ENCODE measurements around the gene TSACC. TPM values are rescaled to one million over a fixed set of nuclear protein-coding genes. Genes with fewer than 3 reads are reported as not detected.

Gene TSACC
- total and polyA plus RNA-seq, 4 donors: 0.29 to 0.45 TPM; not detected in 2

DNA sequence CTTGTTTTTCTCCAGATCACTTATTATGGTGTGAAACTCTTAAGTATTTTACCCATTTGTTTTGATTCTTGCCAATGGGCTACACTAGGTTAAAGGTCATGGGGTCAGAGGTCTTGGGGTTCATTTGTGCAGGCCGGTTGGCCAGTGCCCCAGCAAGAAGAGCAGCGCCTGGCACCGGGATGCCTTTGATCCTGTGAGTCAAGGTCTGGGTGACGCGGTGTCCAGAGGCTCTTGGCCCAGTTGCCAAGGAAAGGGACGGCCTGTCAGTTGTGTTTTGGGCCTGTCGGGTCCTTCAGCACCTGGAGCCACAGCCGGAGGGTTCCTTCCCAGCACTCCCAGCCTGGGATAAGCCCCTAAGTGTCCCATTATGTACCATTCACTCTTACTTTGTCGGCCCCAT is 55.8 kb downstream of the TSACC start:
- peaks cover 9 to 40% (median 10%) of the 10 kb centered on the region in 3 donors for H3K27me3 ChIP-seq (ENCODE audit: control insufficient read depth in 3 of 3, insufficient read depth in 3 of 3, low read length in 2 of 3)
- no peak overlapping the region for H3K4me3 ChIP-seq
- 90 to 96% methylated on average over 9 of the region's 9 CpGs for WGBS, 2 donors
- H3K9me3 ChIP-seq (ENCODE audit: control insufficient read depth in 4 of 4, insufficient read depth in 3 of 4, low read length in 3 of 4): no peaks in the 10 kb centered on the region
- H3K9ac ChIP-seq (ENCODE audit: insufficient read depth in 1 of 2, low read length in 2 of 2): no peak overlapping the region
- H3K27ac ChIP-seq (ENCODE audit: low read depth in 1 of 2, low read length in 1 of 2): no peak overlapping the region
- H3K4me1 ChIP-seq (ENCODE audit: control insufficient read depth in 5 of 5, insufficient read depth in 5 of 5, low read length in 5 of 5): no peaks in the 10 kb centered on the region
- H3K36me3 ChIP-seq (ENCODE audit: control insufficient read depth in 4 of 4, insufficient read depth in 4 of 4, low read length in 4 of 4): no peaks in the 10 kb centered on the region
- DNase-seq (no peak), ATAC-seq (ENCODE audit: insufficient read depth, low FRiP score) (no peak)
- no peak for TF ChIP-seq CTCF (IDR thresholded peaks at IDR 0.05; ENCODE audit: control extremely low read depth, extremely low read depth)

DNA sequence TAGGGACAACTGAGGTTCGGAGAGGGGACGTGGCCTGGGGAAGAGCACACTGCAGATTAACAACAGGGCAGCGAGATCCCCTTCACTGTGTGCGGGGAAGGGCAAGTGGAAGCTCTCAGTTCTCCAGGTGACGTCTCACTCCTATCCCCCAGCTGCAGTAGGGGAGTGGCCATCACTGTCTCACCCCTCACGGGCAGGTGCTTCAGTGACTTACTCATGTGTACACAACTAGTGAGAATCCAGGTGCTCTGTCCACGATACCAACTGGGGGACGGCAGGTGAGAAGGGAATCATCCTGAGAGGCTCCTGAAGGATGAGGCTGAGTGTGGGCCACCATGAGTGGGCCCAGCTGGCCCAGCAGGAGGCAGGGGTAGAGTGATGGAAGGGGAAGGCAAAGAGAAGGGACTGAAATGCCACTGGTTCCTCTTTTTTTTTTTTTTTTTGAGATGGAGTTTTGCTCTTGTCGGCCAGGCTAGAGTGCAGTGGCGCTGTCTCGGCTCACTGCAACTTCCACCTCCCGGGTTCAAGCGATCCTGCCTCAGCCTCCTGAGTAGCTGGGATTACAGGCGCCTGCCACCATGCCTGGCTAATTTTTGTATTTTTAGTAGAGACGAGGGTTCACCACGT is 56.6 kb downstream of the TSACC start:
- Histone ChIP-seq H3K36me3 (ENCODE audit: control insufficient read depth in 4 of 4, insufficient read depth in 4 of 4, low read length in 4 of 4) (no peaks in the 10 kb centered on the region), H3K9ac (ENCODE audit: insufficient read depth in 1 of 2, low read length in 2 of 2) (no peak overlapping the region), H3K27me3 (ENCODE audit: control insufficient read depth in 3 of 3, insufficient read depth in 3 of 3, low read length in 2 of 3) (peaks cover 5 to 31% (median 8%) of the 10 kb centered on the region in 3 donors), H3K4me3 (no peak overlapping the region), H3K27ac (ENCODE audit: low read depth in 1 of 2, low read length in 1 of 2) (no peak overlapping the region), H3K4me1 (ENCODE audit: control insufficient read depth in 5 of 5, insufficient read depth in 5 of 5, low read length in 5 of 5) (no peaks in the 10 kb centered on the region), H3K9me3 (ENCODE audit: control insufficient read depth in 4 of 4, insufficient read depth in 3 of 4, low read length in 3 of 4) (no peaks in the 10 kb centered on the region)
- 59 to 69% methylated on average over 16 of the region's 16 CpGs for WGBS, 2 donors
- ATAC-seq (ENCODE audit: insufficient read depth, low FRiP score): no peak
- DNase-seq: no peak
- no peak for TF ChIP-seq CTCF (IDR thresholded peaks at IDR 0.05; ENCODE audit: control extremely low read depth, extremely low read depth)

Other genes with a start within 250 kb of the TSACC start
- 100 to 1,000 TPM; 182 to 547 TPM for gene LMNA, start 223.8 kb upstream of the TSACC start, total RNA-seq
- gene LMNA, start 223.8 kb upstream of the TSACC start, polyA plus RNA-seq: 100 to 1,000 TPM; 163 to 205 TPM
- 10 to 100 TPM; 22.7 to 46.9 TPM for gene SEMA4A, start 184.9 kb upstream of the TSACC start, total RNA-seq
- gene SEMA4A, start 184.9 kb upstream of the TSACC start, polyA plus RNA-seq: 10 to 100 TPM; 26.9 to 54.9 TPM
- gene SLC25A44, start 144.4 kb upstream of the TSACC start, total RNA-seq: 10 to 100 TPM; 10.9 to 28.4 TPM
- 10 to 100 TPM in 1 of 2 donors, 1 to 10 TPM in 1; 8.0 to 22.0 TPM for gene SLC25A44, start 144.4 kb upstream of the TSACC start, polyA plus RNA-seq
- gene PMF1, start 125.5 kb upstream of the TSACC start, total RNA-seq: 10 to 100 TPM; 60.0 to 66.9 TPM
- 100 to 1,000 TPM in 1 of 2 donors, 10 to 100 TPM in 1; 62.5 to 144 TPM for gene PMF1, start 125.5 kb upstream of the TSACC start, polyA plus RNA-seq
- gene BGLAP, start 96.3 kb upstream of the TSACC start, total RNA-seq: 1 to 10 TPM; 1.3 to 1.7 TPM
- gene BGLAP, start 96.3 kb upstream of the TSACC start, polyA plus RNA-seq: 1 to 10 TPM in 1 of 2 donors, under 1 TPM in 1; 0.46 to 1.7 TPM
- 1 to 10 TPM; 1.3 to 3.0 TPM for gene PAQR6, start 90.5 kb upstream of the TSACC start, total RNA-seq
- gene PAQR6, start 90.5 kb upstream of the TSACC start, polyA plus RNA-seq: 1 to 10 TPM; 1.7 to 2.6 TPM
- 10 to 100 TPM; 37.3 to 68.4 TPM for gene SMG5, start 55.7 kb upstream of the TSACC start, total RNA-seq
- 10 to 100 TPM; 40.0 to 42.8 TPM for gene SMG5, start 55.7 kb upstream of the TSACC start, polyA plus RNA-seq
- gene TMEM79, start 54.2 kb upstream of the TSACC start, total RNA-seq: 1 to 10 TPM; 4.5 to 4.7 TPM
- 1 to 10 TPM; 2.5 to 4.6 TPM for gene TMEM79, start 54.2 kb upstream of the TSACC start, polyA plus RNA-seq
- 10 to 100 TPM; 30.1 to 71.0 TPM for gene GLMP, start 42.8 kb upstream of the TSACC start, total RNA-seq
- 10 to 100 TPM; 48.2 to 75.8 TPM for gene GLMP, start 42.8 kb upstream of the TSACC start, polyA plus RNA-seq
- gene VHLL, start 39.2 kb upstream of the TSACC start, total RNA-seq: not detected
- not detected for gene VHLL, start 39.2 kb upstream of the TSACC start, polyA plus RNA-seq
- 100 to 1,000 TPM; 128 to 149 TPM for gene CCT3, start 234 bp upstream of the TSACC start, total RNA-seq
- gene CCT3, start 234 bp upstream of the TSACC start, polyA plus RNA-seq: 100 to 1,000 TPM in 1 of 2 donors, 10 to 100 TPM in 1; 71.6 to 165 TPM
- under 1 TPM; 0.18 to 0.74 TPM for gene RHBG, start 30.7 kb downstream of the TSACC start, total RNA-seq
- not detected for gene RHBG, start 30.7 kb downstream of the TSACC start, polyA plus RNA-seq
- 10 to 100 TPM; 23.0 to 52.5 TPM for gene MEF2D, start 162.2 kb downstream of the TSACC start, total RNA-seq
- 10 to 100 TPM; 23.0 to 23.3 TPM for gene MEF2D, start 162.2 kb downstream of the TSACC start, polyA plus RNA-seq
- 1 to 10 TPM; 1.0 to 3.4 TPM for gene IQGAP3, start 234.0 kb downstream of the TSACC start, total RNA-seq
- gene IQGAP3, start 234.0 kb downstream of the TSACC start, polyA plus RNA-seq: 1 to 10 TPM in 1 of 2 donors, under 1 TPM in 1; 0.42 to 1.3 TPM
- gene TTC24, start 241.2 kb downstream of the TSACC start, total RNA-seq: under 1 TPM in 1 of 2 donors, not detected in 1; 0.23 TPM
- under 1 TPM; 0.12 to 0.31 TPM for gene TTC24, start 241.2 kb downstream of the TSACC start, polyA plus RNA-seq

All from lung (tissue), 12 donors.